NCI-H226 (cell line): Measurements from ENCODE around the gene SEMA3F.
"Not testable (repeated sequence)": the region's sequence is repeated elsewhere in the genome, so short reads cannot be mapped to it uniquely, and the experiment has no call there.

Source experiments
- DNase-seq: peaks from one replicate; pipeline ENCODE4 v3.0.0-alpha.2; 2015

SEMA3F gene

GRCh38 chr3:50212971-50213370 lies 57.8 kb downstream of the SEMA3F start:
- DNase-seq, result no peak

GRCh38 chr3:50213373-50213772 lies 58.2 kb downstream of the SEMA3F start:
- no peak for DNase-seq

DNA sequence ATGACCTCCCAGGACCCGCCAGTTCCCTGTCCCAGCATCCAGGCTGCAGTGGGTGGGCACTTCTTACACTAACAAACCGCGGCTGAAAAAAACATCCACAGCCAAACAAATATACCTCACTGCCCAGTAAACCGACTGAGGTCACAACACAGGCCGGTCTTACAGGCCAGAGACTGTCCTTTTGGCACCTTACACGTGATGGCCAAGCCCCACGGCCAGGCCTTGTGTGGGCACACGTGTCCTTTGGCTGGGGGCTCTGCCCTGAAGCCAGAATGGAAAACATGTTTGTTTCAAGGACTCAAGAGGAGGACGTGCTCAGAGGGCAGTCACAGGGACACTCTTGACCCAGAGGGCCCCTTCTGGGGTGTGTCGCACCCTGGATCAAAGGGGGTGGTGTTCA lies 59.7 kb downstream of the SEMA3F start:
- no peak for DNase-seq

- no peak for DNase-seq
Measured at GRCh38 chr3:50215529-50215928, 60.4 kb downstream of the SEMA3F start.

- DNase-seq, result no peak
Measured at GRCh38 chr3:50217681-50218080, 62.6 kb downstream of the SEMA3F start.

- no peak for DNase-seq
Measured at GRCh38 chr3:50218448-50218847, 63.3 kb downstream of the SEMA3F start.

DNA sequence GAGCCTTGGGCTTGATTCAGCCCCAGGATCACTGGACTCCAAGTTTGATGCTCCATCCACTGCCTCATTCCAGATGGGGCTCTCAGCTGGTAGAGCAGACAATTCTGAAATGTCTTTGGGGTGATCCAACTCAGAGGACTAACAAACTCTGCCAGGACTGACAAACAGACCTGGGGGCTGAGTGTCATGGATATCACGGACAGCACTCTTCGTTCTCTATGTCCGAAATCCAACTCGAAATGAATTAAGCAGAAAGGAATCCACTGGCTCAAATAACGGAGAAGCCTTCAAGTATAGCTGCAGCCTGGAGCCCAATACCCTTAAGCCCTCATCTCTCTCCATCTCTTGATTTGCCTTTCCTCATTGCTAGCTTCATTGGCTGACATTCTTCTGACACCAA lies 64.2 kb downstream of the SEMA3F start:
- no peak for DNase-seq

- DNase-seq, result no peak
Measured at GRCh38 chr3:50220109-50220508, 65.0 kb downstream of the SEMA3F start.

DNA sequence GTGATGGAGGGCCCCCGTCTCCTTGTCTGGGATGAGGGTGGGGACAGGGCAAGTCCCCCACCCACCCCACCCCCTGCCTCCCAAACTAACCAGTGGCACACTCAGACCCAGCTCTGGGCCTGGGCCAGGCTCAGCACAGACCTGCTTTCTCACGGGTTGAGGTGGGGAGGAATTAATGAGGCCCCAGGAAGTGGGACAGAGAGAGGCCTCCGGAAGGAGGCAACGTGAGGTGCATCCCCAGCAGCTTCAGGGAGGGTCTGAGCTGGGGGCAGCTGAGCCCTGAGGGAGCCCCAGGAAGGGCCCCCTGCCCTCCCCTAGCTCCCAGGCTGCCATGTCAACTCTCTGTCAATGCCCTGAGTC lies 65.9 kb downstream of the SEMA3F start:
- DNase-seq, result no peak

DNA sequence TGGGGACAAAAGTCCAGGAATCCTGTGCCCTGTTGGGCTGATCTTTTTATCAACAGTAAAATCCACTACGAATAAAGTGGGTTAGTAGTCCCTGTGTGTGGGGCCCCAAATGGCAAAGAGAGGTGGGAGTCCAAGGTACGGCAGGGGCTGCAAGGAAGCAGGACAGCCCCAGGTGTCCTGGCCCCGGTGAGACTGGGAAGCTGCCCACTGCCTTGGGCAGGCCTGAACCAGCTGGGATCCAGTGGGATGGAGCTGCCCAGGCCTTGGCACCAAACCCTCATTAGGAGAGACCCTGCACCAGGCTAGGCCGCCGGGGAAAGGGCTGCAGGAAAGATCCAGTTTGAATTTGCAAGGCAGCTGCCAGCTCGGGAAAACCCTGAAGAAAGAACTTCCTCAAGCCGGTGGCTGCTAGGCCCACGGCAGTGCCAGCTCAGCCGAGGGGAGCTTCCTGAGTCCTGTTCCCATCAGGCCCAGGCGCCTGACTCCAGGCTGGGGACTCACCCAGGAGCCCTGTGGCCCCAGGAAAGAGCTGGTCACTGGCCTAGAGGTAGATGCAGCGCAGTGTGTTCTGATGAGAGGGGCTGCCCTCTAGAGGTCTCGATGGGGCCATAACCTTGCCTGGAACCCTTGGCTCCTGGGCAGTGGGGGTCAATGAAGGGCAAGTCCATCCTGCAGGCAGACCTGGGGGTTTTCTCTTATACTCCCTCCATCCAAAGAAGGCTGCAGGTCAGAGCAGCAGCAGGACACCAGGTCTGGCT lies 66.5 kb downstream of the SEMA3F start:
- no peak for DNase-seq

DNA sequence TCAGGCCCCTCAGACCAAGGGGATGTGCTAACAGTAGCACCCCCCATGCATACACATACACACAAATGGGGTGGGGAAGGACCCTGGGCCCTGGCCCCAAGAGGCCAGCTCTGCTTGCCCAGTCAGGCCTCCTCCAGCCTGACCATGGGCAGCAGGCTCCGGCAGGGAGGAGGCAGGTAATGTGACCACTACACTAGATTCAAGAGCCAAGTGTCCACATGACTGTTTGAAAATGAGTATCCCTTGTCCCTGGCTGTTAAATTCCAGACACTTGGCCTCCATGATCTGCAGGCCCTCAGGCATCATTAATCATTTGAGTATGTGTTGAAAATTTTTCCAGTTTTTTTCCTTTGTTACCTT lies 67.0 kb downstream of the SEMA3F start:
- no peak for DNase-seq

GRCh38 chr3:50224639-50225038 lies 69.5 kb downstream of the SEMA3F start:
- no peak for DNase-seq

- DNase-seq, result peak; percentile 28
Measured at GRCh38 chr3:50226888-50227389, 71.8 kb downstream of the SEMA3F start.

DNA sequence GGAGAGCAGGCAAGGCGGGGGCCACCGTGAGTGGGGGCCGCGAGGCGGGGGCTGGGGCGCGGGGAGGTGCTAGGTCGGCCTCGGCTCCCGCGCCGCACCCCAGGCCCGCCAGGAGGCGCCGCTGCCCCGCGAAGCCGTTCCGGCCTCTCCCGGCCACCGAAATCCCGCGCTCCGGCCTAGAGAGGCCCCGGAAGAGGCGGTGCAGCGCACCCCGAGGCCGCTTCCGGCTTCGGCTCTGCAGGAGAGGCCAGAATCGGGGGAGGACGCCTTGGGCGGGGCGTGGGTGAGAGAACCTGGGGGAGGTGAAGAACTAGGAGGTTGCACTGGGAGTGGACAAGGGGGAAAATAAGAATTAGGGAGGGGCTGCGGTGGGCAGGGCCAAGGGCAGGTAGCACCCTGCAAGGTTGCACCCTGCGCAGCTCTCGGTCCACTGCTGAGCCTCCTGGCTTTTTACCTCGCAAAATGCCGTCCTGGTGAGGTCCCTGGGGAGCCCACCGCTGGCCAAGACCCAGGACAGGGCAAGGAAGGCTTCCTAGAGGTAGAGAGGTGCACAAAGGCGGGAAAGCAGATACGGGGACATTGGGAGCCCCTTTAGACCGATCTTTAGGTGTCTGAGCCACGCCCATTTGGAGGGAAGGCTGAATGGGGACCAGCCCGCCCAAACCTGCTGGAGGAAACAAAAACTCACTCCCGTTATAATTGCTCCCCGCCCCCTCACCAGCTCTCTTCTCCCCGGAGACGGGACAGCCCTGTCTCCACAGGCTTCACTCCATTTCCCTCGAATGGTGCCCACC lies 72.5 kb downstream of the SEMA3F start:
- DNase-seq, result peak; percentile 78

DNA sequence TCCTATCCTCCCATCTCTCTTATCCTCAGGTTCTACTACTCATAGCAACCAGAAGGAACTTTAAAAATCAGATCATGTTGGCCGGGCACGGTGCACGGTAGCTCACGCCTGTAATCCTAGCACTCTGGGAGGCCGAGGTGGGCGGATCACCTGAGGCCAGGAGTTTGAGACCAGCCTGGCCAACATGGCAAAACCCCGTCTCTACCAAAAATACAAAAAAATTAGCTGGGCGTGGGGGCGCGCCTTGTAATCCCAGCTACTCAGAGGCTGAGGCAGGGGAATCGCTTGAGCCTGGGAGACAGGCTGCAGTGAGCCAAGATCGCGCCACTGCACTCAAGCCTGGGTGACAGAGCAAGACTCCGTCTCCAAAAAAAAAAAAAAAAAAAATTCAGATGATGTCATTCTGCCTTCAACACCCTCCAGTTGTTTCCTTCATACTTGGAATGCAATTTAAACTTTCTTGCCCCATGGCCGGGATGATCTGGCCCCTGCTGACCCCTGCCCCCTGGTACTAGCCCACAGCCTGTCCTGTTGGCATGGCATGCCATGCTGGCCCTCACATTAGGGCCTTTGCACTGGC lies 73.2 kb downstream of the SEMA3F start:
- DNase-seq, result not testable (repeated sequence)

DNA sequence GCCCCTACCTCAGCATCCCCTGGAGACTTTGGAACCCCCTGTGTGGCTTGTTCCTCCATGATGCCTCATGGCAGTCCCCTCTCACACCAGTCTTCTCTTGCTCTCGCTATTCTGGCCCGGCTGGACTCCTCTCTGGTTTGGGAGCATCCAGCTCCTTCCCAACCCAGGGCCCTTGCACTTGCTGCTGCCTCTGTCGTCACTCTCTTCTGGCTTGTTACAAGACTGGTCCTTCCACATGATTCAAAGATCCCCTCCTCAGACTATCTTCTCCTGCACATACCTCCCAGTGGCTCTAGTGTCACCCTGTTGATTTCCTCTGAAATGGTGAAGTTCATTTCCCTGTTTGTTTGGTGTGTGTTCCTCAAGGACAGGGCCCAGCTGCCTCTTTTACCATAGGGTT lies 74.4 kb downstream of the SEMA3F start:
- DNase-seq, result no peak

DNA sequence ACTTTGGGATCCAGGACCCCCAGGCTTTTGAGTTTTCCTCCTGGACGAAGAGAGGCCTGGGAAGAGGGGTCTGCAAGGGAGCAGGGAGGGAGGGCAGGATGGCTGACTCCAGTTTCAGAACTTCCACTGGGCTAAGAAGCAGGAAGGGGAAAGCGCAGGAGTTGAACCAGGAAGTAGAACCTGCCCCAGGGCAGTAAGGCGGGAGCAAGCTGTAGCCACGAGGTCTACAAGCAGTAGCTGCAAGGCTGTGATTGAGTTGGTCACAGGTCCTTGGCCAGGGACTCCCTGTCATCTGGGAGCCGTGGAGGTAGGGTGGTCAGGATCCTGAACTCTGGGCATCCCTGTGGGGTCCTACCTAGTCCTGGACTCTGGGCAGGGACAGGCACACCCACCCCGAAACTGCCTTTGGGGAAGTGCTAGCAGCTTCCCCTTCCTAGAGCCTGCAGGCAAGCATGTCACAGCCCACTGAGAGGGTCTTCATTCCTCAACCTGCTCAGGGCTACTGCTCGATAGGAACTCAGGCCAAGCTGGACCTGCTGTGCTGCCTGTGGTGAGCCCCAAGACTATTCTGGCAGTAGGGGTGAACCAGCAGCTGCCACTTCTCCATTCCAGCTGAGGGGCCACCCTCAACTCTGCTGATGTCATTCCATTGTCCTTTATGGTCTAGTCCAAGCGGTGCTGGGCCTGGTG lies 75.1 kb downstream of the SEMA3F start:
- DNase-seq, result no peak

DNA sequence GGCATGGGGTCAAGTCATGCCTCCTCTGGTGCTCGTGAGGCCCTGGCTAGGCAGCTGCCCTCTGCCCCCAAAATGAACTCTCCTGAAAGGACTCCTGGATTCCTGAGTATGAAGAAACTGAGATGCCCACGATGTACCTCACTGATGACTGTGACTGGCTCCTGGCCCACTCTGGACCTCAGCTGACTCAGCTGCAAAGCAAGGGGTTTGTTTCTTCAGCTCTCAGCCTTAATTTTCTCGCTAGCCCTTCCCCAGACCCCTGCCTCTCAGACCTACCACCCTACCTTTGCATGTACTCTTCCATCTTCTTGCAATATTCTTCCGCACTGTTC lies 75.6 kb downstream of the SEMA3F start:
- no peak for DNase-seq

DNA sequence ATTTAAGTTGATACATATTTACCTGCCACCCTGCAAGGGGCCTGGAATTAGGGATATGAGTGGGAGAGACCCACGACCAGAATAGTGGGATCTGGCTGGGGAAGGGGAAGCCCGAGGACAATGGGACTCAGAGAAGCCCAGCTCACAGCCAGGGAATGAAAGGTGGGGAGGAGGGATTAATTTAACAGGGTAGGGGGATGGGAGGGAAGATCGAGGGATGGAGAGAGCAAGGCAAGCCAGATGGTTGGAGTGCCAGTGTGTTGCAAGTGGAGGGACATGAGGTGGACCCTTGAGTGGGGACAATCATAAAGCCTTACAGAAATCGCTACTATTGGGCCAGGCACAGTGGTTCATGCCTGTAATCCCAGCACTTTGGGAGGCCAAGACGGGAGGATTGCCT lies 76.5 kb downstream of the SEMA3F start:
- DNase-seq, result no peak

DNA sequence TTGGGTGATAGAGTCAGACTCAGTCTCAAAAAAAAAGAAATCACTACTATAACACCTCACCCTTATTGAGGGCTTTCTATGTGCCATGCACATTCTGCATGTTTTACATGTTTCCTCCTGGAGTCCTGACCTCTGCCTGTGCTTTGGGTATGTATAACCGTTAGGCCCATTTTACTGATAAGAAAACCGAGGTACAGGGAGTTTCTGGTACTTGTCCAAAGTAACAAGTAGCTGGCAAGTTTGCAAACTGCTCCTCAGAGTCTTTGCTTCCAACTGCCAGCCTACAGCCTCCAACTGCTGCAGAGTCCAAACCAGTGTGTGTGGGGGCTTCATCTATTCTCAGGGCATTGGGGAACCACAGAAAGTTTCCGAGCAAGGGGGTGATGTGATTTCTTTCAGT lies 77.2 kb downstream of the SEMA3F start:
- no peak for DNase-seq

DNA sequence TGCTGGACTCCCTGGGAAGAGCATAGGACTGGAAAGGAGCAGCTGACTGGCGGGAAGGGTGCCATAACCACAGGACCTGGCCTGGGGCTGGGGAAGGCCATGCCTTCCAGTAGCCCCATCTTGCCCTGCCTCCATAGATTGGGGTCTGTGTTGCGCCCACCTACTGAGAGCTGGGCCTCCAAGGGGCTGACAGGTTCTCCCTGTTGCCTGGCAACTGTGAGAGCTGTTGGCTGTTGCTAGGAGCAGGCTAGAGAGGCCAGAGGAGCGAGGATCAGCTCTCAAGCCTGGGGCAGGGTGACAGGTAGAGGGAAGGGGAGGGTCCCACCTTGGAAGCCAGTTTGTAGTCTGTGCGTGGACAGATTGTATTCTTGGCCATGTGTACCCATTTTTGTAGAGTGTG lies 78.1 kb downstream of the SEMA3F start:
- DNase-seq, result no peak

DNA sequence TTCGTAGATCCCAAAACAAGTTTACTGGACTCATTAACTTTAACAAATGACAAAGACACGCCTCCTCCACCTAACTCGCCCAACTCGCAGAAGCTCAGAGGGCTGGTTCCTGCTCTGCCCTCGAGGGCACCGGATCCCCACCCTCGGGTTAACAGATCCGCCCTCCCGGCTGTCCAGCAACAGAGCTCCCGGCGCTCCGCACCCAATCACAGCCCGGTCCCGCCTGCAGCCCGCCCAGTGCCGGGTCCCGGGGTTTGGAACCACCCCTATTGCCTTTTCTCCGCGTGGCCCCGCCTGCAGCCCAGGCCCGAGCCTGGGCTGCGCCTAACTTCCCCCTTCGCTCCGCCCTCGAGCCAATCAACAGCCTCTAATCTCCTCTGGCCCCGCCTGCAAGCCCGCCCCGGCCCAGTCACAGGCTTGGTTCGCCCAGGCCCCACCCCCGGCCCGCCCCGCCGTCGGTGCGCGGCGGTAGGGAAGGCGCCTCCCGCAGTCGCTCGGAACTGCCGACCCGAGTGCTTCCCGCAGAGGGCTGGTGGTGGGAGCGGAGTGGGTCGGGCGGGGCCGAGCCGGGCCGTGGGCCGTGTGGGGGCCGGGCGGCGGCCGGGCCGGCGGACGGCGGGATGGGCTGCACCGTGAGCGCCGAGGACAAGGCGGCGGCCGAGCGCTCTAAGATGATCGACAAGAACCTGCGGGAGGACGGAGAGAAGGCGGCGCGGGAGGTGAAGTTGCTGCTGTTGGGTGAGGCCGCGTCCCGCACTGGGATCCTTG lies 80.8 kb downstream of the SEMA3F start, which contains the start of gene GNAI2:
Gene GNAI2 (plus strand): TSS at position 489 of the 768 bp plus-strand sequence. CDS start 132 bp downstream, at position 621.
- peak; percentile 86 for DNase-seq
